Stimulated activated CD4-positive, alpha-beta T cell treated with anti-CD3 and anti-CD28 coated beads, Interleukin-2, amount 100 ng/mL, for 4 hours (primary cell): ENCODE data around the gene TIGD4.

Source experiments
- DNase-seq: peaks from one replicate; pipeline ENCODE4 v3.0.0-alpha.2; 2020; ENCODE audit warnings: low read depth

The TIGD4 gene

DNA sequence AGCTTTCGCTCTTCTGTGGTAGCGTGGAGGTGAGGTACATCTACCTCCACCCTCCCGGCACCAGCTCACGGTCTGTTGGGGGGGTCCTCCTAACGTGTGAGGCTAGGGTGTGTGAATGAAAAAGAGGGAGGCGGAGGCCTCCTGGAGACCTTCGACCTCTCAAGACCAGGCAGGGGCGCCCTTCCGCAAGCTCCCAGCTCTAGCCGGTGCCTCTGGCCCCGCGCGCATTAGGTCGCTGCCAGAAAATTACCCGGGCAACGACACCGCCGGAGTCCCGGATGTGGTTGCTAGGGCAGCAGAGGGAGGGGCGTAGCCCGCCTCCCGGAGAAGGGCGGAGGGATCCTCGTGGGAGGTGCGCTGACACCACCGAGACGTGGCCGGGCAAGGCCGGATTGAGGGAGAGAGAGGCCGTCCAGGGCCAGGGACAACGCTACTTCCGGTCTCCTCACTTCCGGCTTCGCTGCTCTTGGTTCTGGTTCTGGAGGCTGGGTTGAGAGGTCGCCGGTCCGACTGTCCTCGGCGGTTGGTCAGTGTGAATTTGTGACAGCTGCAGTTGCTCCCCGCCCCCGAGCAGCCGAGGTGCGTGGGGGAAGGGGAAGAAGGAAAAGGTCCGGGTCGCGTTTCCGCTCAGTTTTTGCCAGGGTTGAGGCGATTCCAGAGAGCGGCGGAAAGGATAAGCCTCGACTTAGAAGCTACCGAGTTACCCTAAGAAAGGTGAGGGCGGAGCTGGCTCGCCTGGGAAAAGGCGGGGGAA, at the start of gene TIGD4, which contains the start of gene ARFIP1:
Gene TIGD4, minus strand, starts transcription at position 218 of the 754 bp plus-strand sequence. CDS start 8,726 bp downstream, outside the sequence.
Gene ARFIP1, plus strand, starts transcription at position 442 of the 754 bp plus-strand sequence. CDS start 49,680 bp downstream, outside the sequence.
- peak; percentile 91 for DNase-seq

DNA sequence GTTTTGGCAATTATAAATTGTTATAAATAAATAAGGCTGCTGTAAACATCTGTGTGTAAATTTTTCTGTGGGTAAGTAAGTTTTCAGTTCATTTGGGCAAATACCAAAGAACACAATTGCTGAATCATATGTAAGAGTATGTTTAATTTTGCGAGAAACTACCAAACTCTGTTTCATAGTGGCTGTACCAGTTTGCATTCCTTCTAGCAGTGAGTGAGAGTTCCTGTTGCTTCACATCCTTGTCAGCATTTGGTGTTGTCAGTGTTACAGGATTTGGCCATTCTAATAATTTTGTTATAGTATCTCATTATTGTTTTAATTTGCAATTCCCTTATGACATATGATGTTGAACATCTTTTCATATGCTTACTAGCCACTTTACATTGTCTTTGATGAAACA, 48.6 kb upstream of the TIGD4 start:
- no peak for DNase-seq

DNA sequence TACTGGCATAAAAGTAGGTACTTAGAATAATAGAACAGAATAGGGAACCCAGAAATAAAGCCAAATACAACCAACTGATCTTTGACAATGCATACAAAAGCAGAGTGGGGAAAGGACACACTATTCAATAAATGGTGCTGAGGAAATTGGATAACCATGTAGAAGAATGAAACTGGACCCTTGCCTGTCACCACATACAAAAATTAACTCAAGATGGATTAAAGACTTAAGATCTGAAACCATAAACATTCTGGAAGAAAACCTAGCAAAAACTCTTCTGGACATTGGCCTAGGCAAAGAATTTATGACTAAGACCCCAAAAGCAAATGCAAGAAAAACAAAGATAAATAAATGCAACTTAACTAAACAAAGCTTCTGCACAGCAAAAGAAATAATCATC, 45.8 kb upstream of the TIGD4 start:
- DNase-seq = no peak

DNA sequence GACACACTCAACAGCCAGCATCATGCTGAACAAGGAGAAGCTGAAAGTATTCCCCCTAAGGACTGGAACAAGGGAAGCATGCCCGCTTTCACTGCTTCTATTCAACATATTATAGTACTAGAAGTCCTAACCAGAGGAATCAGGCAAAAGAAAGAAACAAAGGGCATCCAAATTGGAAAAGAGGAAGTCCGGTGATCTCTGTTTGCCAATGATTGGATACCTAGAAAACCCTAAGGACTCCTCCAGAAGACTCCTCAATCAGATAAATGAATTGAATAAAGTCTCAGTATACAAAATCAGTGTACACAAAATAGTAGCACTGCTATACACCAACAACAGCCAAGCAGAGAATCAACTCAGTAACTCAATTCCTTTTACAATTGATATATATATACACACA, 45.0 kb upstream of the TIGD4 start:
- DNase-seq = no peak

DNA sequence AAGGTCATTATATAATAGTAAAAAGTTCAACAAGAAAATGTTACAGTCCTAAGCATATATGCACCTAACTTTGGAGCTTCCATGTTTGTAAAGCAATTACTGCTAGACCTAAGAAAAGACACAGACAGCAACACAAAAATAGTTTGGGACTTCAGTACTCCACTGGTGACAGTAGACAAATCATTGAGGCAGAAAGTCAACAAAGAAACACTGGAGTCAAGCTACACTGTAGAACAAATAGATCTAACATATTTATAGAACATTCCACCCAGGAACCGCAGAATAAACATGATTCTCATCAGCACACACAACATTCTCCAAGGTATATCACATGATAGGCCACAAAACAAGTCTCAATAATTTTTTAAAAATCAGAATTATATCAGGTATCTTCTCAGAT, 42.8 kb upstream of the TIGD4 start:
- DNase-seq = no peak

DNA sequence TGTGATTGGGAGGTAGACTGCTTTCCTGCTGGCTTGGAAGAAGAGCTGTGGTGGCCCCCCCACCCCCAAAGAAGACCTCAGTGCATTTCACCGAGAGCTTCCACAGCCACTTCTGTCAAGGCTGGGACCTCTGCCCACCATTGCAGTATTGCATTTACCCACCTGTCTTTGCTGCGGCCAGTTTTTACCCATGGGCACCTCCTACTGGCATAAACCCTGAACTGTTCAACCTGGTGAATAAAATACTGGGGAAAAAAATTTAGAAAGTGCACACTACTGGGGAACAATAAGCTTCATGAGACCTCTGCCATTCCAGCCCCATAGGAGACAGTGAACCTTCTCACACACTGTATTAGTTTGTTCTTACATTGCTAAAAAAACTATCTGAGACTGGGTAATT, 40.5 kb upstream of the TIGD4 start:
- DNase-seq = no peak

DNA sequence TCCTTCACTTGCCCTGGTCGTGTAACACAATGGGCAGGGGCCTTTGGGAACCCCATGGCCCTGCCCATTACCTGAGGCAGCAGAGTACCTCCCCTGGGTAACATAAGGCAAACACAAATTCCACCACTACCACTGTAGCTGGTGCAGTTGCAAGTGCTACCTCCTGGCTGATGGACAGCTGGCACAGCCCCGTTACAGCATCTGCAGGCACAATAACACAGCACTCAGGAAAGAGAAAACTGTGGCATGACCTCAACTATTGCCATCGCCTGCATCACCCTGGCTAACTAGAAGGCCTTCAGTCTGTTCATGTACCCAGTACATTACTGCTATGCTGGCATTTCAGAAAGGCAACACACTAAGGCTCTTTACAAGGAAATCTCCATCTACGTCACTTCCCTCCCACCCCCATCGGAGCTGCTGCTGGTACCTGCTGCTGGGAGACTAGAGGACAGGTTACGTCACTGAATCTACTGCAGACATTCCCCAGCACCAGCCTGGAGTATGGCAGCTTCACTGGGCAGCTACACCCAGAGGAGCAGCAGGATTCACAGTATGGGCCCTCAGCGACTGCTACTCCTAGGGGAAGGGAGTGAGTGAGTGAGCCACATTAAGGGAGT, 39.6 kb upstream of the TIGD4 start:
- no peak for DNase-seq

DNA sequence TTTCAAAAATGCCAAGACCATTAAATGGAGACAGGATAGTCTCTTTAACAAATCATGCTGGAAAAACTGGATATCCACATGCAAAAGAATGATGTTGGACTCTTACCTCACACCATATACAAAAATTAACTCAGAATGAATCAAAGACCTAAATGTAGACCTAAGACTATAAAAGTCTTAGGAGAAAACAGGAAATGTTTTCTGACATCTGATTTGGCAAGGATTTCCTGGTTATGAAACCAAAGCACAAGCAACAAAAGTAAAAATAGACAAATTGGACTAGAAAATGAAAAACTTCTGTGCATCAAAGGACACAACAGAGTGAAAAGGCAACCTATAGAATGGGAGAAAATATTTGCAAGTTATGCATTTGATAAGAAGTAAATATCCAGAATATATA, 37.8 kb upstream of the TIGD4 start:
- DNase-seq = no peak

- DNase-seq = no peak
Measured at GRCh38 chr4:152815078-152815477, 35.5 kb upstream of the TIGD4 start.

- DNase-seq = no peak
Measured at GRCh38 chr4:152810715-152811287, 31.3 kb upstream of the TIGD4 start.

DNA sequence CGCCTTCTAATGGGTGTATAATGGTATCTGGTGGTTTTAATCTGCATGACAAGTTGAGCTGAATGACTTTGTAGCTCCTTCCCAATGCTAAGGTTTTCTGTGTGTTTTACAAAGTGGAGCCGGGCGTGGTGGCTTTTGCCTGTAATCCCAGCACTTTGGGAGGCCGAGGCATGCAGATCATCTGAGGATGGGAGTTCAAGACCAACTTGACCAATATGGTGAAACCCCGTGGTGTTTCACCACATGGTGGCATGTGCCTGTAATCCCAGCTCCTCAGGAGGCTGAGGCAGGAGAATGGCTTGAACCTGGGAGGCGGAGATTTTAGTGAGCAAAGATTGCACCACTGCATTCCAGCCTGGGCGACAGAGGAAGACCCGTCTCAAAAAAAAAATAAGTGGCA, 29.1 kb upstream of the TIGD4 start:
- DNase-seq = no peak

GRCh38 chr4:152807294-152807829, 27.8 kb upstream of the TIGD4 start:
- no peak for DNase-seq

DNA sequence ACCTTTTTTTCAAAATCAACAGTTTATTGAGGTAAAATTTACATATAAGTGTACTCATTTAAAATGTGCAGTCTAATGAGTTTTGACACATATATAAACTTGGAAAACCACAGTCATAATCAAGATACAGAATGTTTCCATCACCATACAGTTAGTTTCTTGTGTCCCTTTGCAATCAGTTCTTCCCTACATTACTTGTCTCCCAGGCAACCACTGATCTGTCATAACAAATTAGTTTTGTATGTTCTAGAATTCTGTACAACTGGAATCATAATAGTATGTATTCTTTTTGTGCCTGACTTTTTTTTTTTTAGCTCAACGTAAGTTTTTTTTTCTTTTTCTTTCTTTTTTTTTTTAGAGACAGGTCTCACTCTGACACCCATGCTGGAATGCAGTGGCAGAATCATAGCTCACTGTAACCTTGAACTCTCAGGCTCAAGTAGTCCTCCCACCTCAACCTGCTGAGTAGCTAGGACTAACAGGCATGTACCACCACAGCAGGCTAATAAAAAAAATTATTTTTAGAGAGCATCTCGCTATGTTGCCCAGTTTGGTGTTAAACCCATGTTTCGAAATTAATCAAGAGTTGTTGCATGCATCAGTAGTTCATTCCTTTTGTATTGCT, 27.1 kb upstream of the TIGD4 start:
- DNase-seq = no peak

- DNase-seq = no peak
Measured at GRCh38 chr4:152805818-152806217, 26.3 kb upstream of the TIGD4 start.

- no peak for DNase-seq
Measured at GRCh38 chr4:152805071-152805650, 25.6 kb upstream of the TIGD4 start.

DNA sequence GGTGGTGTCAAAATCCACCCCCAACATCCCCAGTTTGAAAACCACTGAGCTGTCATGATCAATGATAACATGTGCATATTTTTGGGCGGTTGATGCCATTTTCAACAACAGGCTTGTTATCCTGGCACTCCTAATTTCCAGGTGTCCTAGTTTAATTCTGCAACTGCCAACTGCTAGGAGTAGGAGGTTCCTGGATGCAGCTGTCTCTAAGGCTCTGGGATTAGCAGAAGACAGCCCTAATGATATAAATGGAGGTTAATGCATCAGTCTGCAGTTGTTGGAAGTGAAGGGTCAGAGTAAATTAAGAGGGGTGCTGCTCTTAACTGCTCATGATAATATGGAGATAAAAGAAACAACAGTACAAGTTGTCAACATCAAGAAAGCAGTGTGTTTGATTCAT, 24.0 kb upstream of the TIGD4 start:
- no peak for DNase-seq

GRCh38 chr4:152795891-152796290, 16.4 kb upstream of the TIGD4 start:
- no peak for DNase-seq

GRCh38 chr4:152786627-152787026, 7.1 kb upstream of the TIGD4 start:
- no peak for DNase-seq

DNA sequence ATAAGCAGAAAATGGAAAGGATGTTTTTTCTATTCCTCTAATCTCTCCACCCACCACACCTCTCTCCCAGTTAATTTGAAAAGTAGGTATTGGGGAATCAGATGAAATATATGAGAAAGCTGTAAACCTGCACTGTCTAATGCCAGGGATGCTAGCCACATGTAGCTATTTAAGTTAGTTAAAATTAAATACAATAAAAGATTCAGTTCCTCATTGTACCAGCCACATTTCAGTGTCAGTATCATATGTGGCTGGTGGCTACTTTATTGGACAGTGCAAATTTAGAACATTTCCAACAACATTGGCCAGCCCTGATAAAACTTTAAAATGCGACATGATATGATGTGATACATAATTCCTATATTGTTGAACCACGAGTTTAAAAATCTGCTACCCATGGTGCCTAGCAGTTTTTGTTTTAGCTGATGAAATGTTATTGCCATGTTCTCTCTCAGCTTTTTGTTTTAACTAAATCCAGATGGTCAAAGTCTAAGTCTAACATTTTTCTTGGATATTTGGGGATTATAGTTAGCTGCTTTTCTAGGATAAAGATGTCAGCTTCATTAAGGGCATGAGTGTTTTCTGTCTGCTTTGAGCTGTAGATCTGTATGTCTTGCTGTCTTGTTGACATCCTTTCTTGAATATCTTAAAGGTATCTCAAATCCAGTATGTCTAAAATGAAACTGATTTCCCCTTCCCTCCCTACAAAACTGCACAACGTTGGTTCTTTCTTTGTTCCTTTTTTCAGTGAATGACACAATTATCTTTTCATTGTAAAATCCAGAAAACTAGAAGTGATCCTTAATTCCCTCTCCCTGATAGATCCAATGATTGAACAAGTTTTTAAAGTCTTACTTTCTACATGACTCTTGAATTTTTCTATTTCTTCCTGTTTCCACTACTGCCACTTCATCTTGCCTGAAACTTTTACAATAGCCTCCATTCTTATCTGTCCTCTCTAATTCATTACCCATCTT, 6.4 kb upstream of the TIGD4 start:
- no peak for DNase-seq

- no peak for DNase-seq
Measured at GRCh38 chr4:152784490-152785350, 5.2 kb upstream of the TIGD4 start.
